GM23338 (cell line): Measurements from ENCODE around the gene SPECC1. TPM values are rescaled to one million over a fixed set of nuclear protein-coding genes. Genes with fewer than 3 reads are reported as not detected.

ENCODE experiments used
- ATAC-seq: fragments of 200-7000 bp; cut with Tn5 transposase; 3 replicates; pipeline ENCODE4 v1.9.1; 2020
- DNase-seq: peaks from one replicate; pipeline ENCODE4 v3.0.0-alpha.2; 2015; ENCODE audit warnings: low spot score
- H2AFZ ChIP-seq: fragments of 200-600 bp; sonication (generic); 2 replicates; pipeline ENCODE4 v1.8.0; 2016; ENCODE audit warnings: antibody characterized with exemption, mild to moderate bottlenecking, moderate library complexity
- H3F3A ChIP-seq: fragments of 200-600 bp; sonication (generic); replicated peaks from 2 replicates; pipeline ENCODE4 v1.8.0; 2017; ENCODE audit warnings: antibody characterized with exemption, mixed run types, low read depth
- H3K27ac ChIP-seq: fragments of 200-600 bp; sonication (generic); 2 replicates; pipeline ENCODE4 v1.6.1; 2016; ENCODE audit warnings: low read depth
- H3K27me3 ChIP-seq: fragments of 200-600 bp; sonication (generic); 2 replicates; pipeline ENCODE4 v1.8.0; 2016; ENCODE audit warnings: mild to moderate bottlenecking, mixed run types, moderate library complexity; ENCODE audit not compliant: insufficient read depth
- H3K36me3 ChIP-seq: fragments of 200-600 bp; sonication (generic); 2 replicates; pipeline ENCODE4 v1.8.0; 2016; ENCODE audit warnings: mild to moderate bottlenecking; ENCODE audit not compliant: insufficient read depth
- H3K4me1 ChIP-seq: fragments of 200-600 bp; sonication (generic); 2 replicates; pipeline ENCODE4 v1.8.0; 2016; ENCODE audit warnings: mild to moderate bottlenecking, moderate library complexity; ENCODE audit not compliant: insufficient read depth
- H3K4me2 ChIP-seq: fragments of 200-600 bp; sonication (generic); 2 replicates; pipeline ENCODE4 v1.7.1; 2017; ENCODE audit warnings: mixed run types
- H3K4me3 ChIP-seq: fragments of 200-600 bp; sonication (generic); 2 replicates; pipeline ENCODE4 v1.6.1; 2016; ENCODE audit warnings: mixed run types
- H3K79me2 ChIP-seq: fragments of 200-600 bp; sonication (generic); replicated peaks from 2 replicates; pipeline ENCODE4 v1.8.0; 2017; ENCODE audit warnings: mild to moderate bottlenecking; ENCODE audit not compliant: insufficient read depth
- H3K9me2 ChIP-seq: fragments of 200-600 bp; sonication (generic); 2 replicates; pipeline ENCODE4 v1.8.0; 2017; ENCODE audit not compliant: insufficient read depth
- H4K20me1 ChIP-seq: fragments of 200-600 bp; sonication (generic); replicated peaks from 2 replicates; pipeline ENCODE4 v1.8.0; 2017; ENCODE audit warnings: mild to moderate bottlenecking; ENCODE audit not compliant: insufficient read depth
- H3K27ac Mint-ChIP-seq: 2 replicates; pipeline ENCODE4 v1.8.0; 2020; ENCODE audit warnings: inconsistent platforms, mild to moderate bottlenecking, moderate library complexity, mixed read lengths
- H3K27me3 Mint-ChIP-seq: 3 replicates; pipeline ENCODE4 v1.8.0; 2022; ENCODE audit warnings: low read depth, mild to moderate bottlenecking, moderate library complexity, mixed read lengths, inconsistent platforms; ENCODE audit not compliant: insufficient read depth, poor library complexity
- H3K36me3 Mint-ChIP-seq: 3 replicates; pipeline ENCODE4 v1.8.0; 2021; ENCODE audit warnings: low read depth, mild to moderate bottlenecking, inconsistent platforms, moderate library complexity, mixed read lengths
- H3K4me1 Mint-ChIP-seq: 3 replicates; pipeline ENCODE4 v1.8.0; 2020; ENCODE audit warnings: mild to moderate bottlenecking, inconsistent platforms, mixed read lengths
- H3K4me3 Mint-ChIP-seq: 3 replicates; pipeline ENCODE4 v1.8.0; 2021; ENCODE audit warnings: moderate library complexity, mild to moderate bottlenecking, inconsistent platforms, mixed read lengths
- H3K9me3 Mint-ChIP-seq: 3 replicates; pipeline ENCODE4 v1.8.0; 2020; ENCODE audit warnings: moderate library complexity, mild to moderate bottlenecking, inconsistent platforms, mixed read lengths
- CREB1 ChIP-seq: fragments of 250-450 bp; sonication (Bioruptor Pico); IDR thresholded peaks from 2 replicates; pipeline ENCODE4 v1.5.0; 2020; ENCODE audit warnings: low read depth, mild to moderate bottlenecking, moderate library complexity
- EZH2 ChIP-seq: fragments of 200-600 bp; sonication (generic); IDR thresholded peaks from one replicate; pipeline ENCODE4 v1.8.0; 2017; ENCODE audit warnings: antibody characterized with exemption, mild to moderate bottlenecking, low read depth; ENCODE audit not compliant: unreplicated experiment
- EZH2phosphoT487 ChIP-seq: fragments of 200-600 bp; sonication (generic); IDR thresholded peaks from one replicate; pipeline ENCODE4 v1.8.1; 2018; ENCODE audit warnings: antibody characterized with exemption; ENCODE audit not compliant: unreplicated experiment
- JUNB ChIP-seq: IDR thresholded peaks from one replicate; pipeline ENCODE4 v1.6.1; 2016; ENCODE audit warnings: antibody characterized with exemption; ENCODE audit not compliant: unreplicated experiment
- NANOG ChIP-seq: IDR thresholded peaks from 2 replicates; pipeline ENCODE4 v1.6.1; 2016; ENCODE audit warnings: antibody characterized with exemption, borderline replicate concordance
- POLR2AphosphoS5 ChIP-seq: IDR thresholded peaks from 2 replicates; pipeline ENCODE4 v1.6.1; 2016; ENCODE audit warnings: antibody characterized with exemption, low read depth
- STAT1 ChIP-seq: IDR thresholded peaks from one replicate; pipeline ENCODE4 v1.6.1; 2016; ENCODE audit warnings: antibody characterized with exemption; ENCODE audit not compliant: unreplicated experiment
- ZNF114 ChIP-seq: fragments of 250-450 bp; sonication (Bioruptor Pico); IDR thresholded peaks from 2 replicates; pipeline ENCODE4 v1.5.0; 2020; ENCODE audit warnings: mild to moderate bottlenecking, moderate library complexity
- ZNF331 ChIP-seq: fragments of 250-450 bp; sonication (Bioruptor Pico); IDR thresholded peaks from 2 replicates; pipeline ENCODE4 v1.5.0; 2020; ENCODE audit warnings: low read depth, mild to moderate bottlenecking, moderate library complexity
- polyA plus RNA-seq: library from polyadenylated mRNA; unstranded; fragments of >200 nt; fragmentation: Nextera tagmentation; extraction: Ambion mirVana; gene quantifications from 2 replicates; pipeline ENCODE4 v1.2.1, GENCODE V29; 2016
- total RNA-seq: library from RNA; depleted of rRNA; stranded (reverse); fragments of >200 nt; shearing (Covaris generic); gene quantifications from 2 replicates; pipeline ENCODE4 v1.2.3, GENCODE V29; 2014
- TF ChIP-seq, protein P1 (sequence below), 2 experiments: fragments of 200-600 bp in 1 of 2; sonication (generic) in 1 of 2; conservative IDR thresholded peaks; 2 replicates each; pipeline versions ENCODE4 v1.5.1 to v1.6.1; 2016 to 2017; ENCODE audit warnings: antibody characterized with exemption in 2 of 2, low read depth in 2 of 2, mild to moderate bottlenecking in 2 of 2, moderate library complexity in 1 of 2
- TF ChIP-seq, protein P2 (sequence below): fragments of 250-450 bp; sonication (Bioruptor Pico); IDR thresholded peaks from 2 replicates; pipeline ENCODE4 v1.5.0; 2020; ENCODE audit warnings: mild to moderate bottlenecking, moderate library complexity
- TF ChIP-seq, protein P3 (sequence below): IDR thresholded peaks from 2 replicates; pipeline ENCODE4 v1.6.1; 2016; ENCODE audit warnings: antibody characterized with exemption
- TF ChIP-seq, protein P4 (sequence below): IDR thresholded peaks from one replicate; pipeline ENCODE4 v1.6.1; 2018; ENCODE audit warnings: antibody characterized with exemption; ENCODE audit not compliant: unreplicated experiment

Gene SPECC1
- total and polyA plus RNA-seq, 2 experiments from 2014 or later = 42.6 to 101 TPM

DNA sequence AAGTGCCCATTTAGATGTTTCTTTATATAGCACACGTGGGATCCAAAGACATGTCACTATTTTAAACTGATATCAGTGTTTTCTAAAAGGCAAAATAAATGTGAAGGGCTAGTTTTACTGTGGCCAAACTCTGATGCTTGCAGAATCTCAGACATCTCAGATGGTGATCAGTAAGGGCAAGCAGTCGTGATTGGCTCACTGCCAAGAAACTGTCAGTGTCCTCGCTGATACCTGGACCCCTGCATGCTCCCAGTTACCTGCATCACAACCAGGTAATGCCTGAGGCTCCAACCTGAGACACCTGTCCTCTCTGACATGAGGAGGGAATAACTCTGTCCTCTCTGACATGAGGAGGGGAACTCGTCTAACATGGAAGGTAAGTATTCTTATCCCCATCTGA lies 114.0 kb downstream of the SPECC1 start:
- Mint-ChIP-seq H3K27me3 (peaks cover 2% of the 10 kb centered on the region), H3K4me1 (peaks cover 19% of the 10 kb centered on the region), H3K4me3 (no peak overlapping the region), H3K27ac (no peak overlapping the region), H3K36me3 (peaks cover 1% of the 10 kb centered on the region; the same call in 1 of the 3 replicates), H3K9me3 (no peaks in the 10 kb centered on the region; the same call in 2 of the 3 replicates)
- Histone ChIP-seq H4K20me1 (no peaks in the 10 kb centered on the region), H3K36me3 (no peaks in the 10 kb centered on the region), H3K9me2 (no peaks in the 10 kb centered on the region), H3K79me2 (no peaks in the 10 kb centered on the region), H3K4me3 (no peak overlapping the region), H3K27me3 (no peaks in the 10 kb centered on the region), H3K27ac (no peak overlapping the region), H2AFZ (no peak overlapping the region), H3K4me2 (no peak overlapping the region), H3K4me1 (0 out of 2 replicates have a peak, but pooled peaks cover 3% of the 10 kb centered on the region), H3F3A (no peaks in the 10 kb centered on the region)
- DNase-seq (no peak), ATAC-seq (no peak)
- TF ChIP-seq NANOG (no peak), ZNF331 (CRISPR knock-in tag) (no peak), STAT1 (no peak), POLR2AphosphoS5 (no peak), ZNF114 (CRISPR knock-in tag) (no peak), CREB1 (no peak), EZH2phosphoT487 (no peak), EZH2 (no peak), JUNB (no peak)
- TF ChIP-seq, protein P1, sequence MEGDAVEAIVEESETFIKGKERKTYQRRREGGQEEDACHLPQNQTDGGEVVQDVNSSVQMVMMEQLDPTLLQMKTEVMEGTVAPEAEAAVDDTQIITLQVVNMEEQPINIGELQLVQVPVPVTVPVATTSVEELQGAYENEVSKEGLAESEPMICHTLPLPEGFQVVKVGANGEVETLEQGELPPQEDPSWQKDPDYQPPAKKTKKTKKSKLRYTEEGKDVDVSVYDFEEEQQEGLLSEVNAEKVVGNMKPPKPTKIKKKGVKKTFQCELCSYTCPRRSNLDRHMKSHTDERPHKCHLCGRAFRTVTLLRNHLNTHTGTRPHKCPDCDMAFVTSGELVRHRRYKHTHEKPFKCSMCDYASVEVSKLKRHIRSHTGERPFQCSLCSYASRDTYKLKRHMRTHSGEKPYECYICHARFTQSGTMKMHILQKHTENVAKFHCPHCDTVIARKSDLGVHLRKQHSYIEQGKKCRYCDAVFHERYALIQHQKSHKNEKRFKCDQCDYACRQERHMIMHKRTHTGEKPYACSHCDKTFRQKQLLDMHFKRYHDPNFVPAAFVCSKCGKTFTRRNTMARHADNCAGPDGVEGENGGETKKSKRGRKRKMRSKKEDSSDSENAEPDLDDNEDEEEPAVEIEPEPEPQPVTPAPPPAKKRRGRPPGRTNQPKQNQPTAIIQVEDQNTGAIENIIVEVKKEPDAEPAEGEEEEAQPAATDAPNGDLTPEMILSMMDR (conservative IDR thresholded peaks at IDR 0.05; ENCODE audit: low read depth in 2 of 2) = no peak
- TF ChIP-seq, protein P2, sequence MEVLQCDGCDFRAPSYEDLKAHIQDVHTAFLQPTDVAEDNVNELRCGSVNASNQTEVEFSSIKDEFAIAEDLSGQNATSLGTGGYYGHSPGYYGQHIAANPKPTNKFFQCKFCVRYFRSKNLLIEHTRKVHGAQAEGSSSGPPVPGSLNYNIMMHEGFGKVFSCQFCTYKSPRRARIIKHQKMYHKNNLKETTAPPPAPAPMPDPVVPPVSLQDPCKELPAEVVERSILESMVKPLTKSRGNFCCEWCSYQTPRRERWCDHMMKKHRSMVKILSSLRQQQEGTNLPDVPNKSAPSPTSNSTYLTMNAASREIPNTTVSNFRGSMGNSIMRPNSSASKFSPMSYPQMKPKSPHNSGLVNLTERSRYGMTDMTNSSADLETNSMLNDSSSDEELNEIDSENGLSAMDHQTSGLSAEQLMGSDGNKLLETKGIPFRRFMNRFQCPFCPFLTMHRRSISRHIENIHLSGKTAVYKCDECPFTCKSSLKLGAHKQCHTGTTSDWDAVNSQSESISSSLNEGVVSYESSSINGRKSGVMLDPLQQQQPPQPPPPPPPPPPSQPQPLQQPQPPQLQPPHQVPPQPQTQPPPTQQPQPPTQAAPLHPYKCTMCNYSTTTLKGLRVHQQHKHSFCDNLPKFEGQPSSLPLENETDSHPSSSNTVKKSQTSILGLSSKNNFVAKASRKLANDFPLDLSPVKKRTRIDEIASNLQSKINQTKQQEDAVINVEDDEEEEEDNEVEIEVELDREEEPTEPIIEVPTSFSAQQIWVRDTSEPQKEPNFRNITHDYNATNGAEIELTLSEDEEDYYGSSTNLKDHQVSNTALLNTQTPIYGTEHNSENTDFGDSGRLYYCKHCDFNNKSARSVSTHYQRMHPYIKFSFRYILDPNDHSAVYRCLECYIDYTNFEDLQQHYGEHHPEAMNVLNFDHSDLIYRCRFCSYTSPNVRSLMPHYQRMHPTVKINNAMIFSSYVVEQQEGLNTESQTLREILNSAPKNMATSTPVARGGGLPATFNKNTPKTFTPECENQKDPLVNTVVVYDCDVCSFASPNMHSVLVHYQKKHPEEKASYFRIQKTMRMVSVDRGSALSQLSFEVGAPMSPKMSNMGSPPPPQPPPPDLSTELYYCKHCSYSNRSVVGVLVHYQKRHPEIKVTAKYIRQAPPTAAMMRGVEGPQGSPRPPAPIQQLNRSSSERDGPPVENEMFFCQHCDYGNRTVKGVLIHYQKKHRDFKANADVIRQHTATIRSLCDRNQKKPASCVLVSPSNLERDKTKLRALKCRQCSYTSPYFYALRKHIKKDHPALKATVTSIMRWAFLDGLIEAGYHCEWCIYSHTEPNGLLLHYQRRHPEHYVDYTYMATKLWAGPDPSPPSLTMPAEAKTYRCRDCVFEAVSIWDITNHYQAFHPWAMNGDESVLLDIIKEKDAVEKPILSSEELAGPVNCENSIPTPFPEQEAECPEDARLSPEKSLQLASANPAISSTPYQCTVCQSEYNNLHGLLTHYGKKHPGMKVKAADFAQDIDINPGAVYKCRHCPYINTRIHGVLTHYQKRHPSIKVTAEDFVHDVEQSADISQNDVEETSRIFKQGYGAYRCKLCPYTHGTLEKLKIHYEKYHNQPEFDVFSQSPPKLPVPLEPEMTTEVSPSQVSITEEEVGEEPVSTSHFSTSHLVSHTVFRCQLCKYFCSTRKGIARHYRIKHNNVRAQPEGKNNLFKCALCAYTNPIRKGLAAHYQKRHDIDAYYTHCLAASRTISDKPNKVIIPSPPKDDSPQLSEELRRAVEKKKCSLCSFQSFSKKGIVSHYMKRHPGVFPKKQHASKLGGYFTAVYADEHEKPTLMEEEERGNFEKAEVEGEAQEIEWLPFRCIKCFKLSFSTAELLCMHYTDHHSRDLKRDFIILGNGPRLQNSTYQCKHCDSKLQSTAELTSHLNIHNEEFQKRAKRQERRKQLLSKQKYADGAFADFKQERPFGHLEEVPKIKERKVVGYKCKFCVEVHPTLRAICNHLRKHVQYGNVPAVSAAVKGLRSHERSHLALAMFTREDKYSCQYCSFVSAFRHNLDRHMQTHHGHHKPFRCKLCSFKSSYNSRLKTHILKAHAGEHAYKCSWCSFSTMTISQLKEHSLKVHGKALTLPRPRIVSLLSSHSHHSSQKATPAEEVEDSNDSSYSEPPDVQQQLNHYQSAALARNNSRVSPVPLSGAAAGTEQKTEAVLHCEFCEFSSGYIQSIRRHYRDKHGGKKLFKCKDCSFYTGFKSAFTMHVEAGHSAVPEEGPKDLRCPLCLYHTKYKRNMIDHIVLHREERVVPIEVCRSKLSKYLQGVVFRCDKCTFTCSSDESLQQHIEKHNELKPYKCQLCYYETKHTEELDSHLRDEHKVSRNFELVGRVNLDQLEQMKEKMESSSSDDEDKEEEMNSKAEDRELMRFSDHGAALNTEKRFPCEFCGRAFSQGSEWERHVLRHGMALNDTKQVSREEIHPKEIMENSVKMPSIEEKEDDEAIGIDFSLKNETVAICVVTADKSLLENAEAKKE (CRISPR knock-in tag) = no peak
- TF ChIP-seq, protein P3, sequence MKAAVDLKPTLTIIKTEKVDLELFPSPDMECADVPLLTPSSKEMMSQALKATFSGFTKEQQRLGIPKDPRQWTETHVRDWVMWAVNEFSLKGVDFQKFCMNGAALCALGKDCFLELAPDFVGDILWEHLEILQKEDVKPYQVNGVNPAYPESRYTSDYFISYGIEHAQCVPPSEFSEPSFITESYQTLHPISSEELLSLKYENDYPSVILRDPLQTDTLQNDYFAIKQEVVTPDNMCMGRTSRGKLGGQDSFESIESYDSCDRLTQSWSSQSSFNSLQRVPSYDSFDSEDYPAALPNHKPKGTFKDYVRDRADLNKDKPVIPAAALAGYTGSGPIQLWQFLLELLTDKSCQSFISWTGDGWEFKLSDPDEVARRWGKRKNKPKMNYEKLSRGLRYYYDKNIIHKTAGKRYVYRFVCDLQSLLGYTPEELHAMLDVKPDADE = no peak
- TF ChIP-seq, protein P4, sequence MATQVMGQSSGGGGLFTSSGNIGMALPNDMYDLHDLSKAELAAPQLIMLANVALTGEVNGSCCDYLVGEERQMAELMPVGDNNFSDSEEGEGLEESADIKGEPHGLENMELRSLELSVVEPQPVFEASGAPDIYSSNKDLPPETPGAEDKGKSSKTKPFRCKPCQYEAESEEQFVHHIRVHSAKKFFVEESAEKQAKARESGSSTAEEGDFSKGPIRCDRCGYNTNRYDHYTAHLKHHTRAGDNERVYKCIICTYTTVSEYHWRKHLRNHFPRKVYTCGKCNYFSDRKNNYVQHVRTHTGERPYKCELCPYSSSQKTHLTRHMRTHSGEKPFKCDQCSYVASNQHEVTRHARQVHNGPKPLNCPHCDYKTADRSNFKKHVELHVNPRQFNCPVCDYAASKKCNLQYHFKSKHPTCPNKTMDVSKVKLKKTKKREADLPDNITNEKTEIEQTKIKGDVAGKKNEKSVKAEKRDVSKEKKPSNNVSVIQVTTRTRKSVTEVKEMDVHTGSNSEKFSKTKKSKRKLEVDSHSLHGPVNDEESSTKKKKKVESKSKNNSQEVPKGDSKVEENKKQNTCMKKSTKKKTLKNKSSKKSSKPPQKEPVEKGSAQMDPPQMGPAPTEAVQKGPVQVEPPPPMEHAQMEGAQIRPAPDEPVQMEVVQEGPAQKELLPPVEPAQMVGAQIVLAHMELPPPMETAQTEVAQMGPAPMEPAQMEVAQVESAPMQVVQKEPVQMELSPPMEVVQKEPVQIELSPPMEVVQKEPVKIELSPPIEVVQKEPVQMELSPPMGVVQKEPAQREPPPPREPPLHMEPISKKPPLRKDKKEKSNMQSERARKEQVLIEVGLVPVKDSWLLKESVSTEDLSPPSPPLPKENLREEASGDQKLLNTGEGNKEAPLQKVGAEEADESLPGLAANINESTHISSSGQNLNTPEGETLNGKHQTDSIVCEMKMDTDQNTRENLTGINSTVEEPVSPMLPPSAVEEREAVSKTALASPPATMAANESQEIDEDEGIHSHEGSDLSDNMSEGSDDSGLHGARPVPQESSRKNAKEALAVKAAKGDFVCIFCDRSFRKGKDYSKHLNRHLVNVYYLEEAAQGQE = no peak
